ENCODE results near the gene MRPL14. TPM values are rescaled to one million over a fixed set of nuclear protein-coding genes. Genes with fewer than 3 reads are reported as not detected.

The MRPL14 gene
- total RNA-seq, 3 donors from 2014 or later: 41.0 to 57.2 (median 56.8) TPM

- TF ChIP-seq CTCF (IDR thresholded peaks at IDR 0.05): no peak
- DNase-seq: no peak
- H3K4me1 ChIP-seq (ENCODE audit: low read depth): peaks cover 10% of the 10 kb centered on the region
- no peak overlapping the region for H3K4me3 ChIP-seq
- ATAC-seq: no peak
- intact Hi-C loops (cut with DNase I, micrococcal nuclease): loop anchor here in 1 of 2 donors (5.0 kb wide), 1 partner anchor 52 kb away; no protein-coding TSS in a partner anchor
- H3K9me3 ChIP-seq: no peaks in the 10 kb centered on the region
- no peaks in the 10 kb centered on the region for H3K36me3 ChIP-seq (ENCODE audit: low read depth)
Observed at GRCh38 chr6:44154067-44154466, 26.8 kb upstream of the MRPL14 start.

- Histone ChIP-seq H3K4me1 (ENCODE audit: low read depth) (peaks cover 10% of the 10 kb centered on the region), H3K36me3 (ENCODE audit: low read depth) (no peaks in the 10 kb centered on the region), H3K9me3 (no peaks in the 10 kb centered on the region), H3K4me3 (no peak overlapping the region)
- no peak for ATAC-seq
- no peak for DNase-seq
- intact Hi-C loops (cut with DNase I, micrococcal nuclease): loop anchor here (2.0 to 5.0 kb wide), 2 partner anchors 50 to 56 kb away; no protein-coding TSS in a partner anchor
- no peak for TF ChIP-seq CTCF (IDR thresholded peaks at IDR 0.05)
Observed at GRCh38 chr6:44152533-44152932, 25.3 kb upstream of the MRPL14 start.

- no peak for TF ChIP-seq CTCF (IDR thresholded peaks at IDR 0.05)
- H3K9me3 ChIP-seq: no peaks in the 10 kb centered on the region
- DNase-seq (no peak), ATAC-seq (no peak)
- peaks cover 10% of the 10 kb centered on the region for H3K4me1 ChIP-seq (ENCODE audit: low read depth)
- H3K36me3 ChIP-seq (ENCODE audit: low read depth): no peaks in the 10 kb centered on the region
- H3K4me3 ChIP-seq: no peak overlapping the region
- intact Hi-C loops (cut with DNase I, micrococcal nuclease): loop anchor here (2.0 to 5.0 kb wide), 2 partner anchors 50 to 55 kb away; no protein-coding TSS in a partner anchor
Observed at GRCh38 chr6:44152109-44152461, 24.8 kb upstream of the MRPL14 start.

GRCh38 chr6:44151348-44152108 is 24.3 kb upstream of the MRPL14 start:
- intact Hi-C loops (cut with DNase I, micrococcal nuclease): loop anchor here (2.0 to 5.0 kb wide), 2 partner anchors 49 to 55 kb away; no protein-coding TSS in a partner anchor
- Histone ChIP-seq H3K4me1 (ENCODE audit: low read depth) (peaks cover 7% of the 10 kb centered on the region), H3K36me3 (ENCODE audit: low read depth) (no peaks in the 10 kb centered on the region), H3K9me3 (no peaks in the 10 kb centered on the region), H3K4me3 (no peak overlapping the region)
- TF ChIP-seq CTCF (IDR thresholded peaks at IDR 0.05): peak; percentile 98
- ATAC-seq (peak; percentile 91), DNase-seq (peak; percentile 78 to 86 (median 78))

GRCh38 chr6:44150317-44150917 is 23.2 kb upstream of the MRPL14 start:
- TF ChIP-seq CTCF (IDR thresholded peaks at IDR 0.05): no peak
- ATAC-seq (no peak), DNase-seq (no peak)
- Histone ChIP-seq H3K4me3 (no peak overlapping the region), H3K4me1 (ENCODE audit: low read depth) (no peaks in the 10 kb centered on the region), H3K36me3 (ENCODE audit: low read depth) (no peaks in the 10 kb centered on the region), H3K9me3 (no peaks in the 10 kb centered on the region)
- intact Hi-C loops (cut with DNase I, micrococcal nuclease): loop anchor here in 1 of 2 donors (5.0 kb wide), 1 partner anchor 48 kb away; no protein-coding TSS in a partner anchor

Data from mucosa of descending colon (tissue), 3 donors.